GM12874 (cell line): Measurements from ENCODE around the gene ROR2.
A peak's percentile ranks its signal among the peaks of the same experiment; 100 is the strongest.

ENCODE experiments used
- CTCF ChIP-seq: IDR thresholded peaks from 2 replicates; pipeline ENCODE4 v1.5.1; 2011; ENCODE audit warnings: low read depth, mild to moderate bottlenecking, control low read depth, low read length, moderate library complexity; ENCODE audit not compliant: insufficient read depth

The ROR2 gene

GRCh38 chr9:91807643-91808246 lies 142.3 kb downstream of the ROR2 start:
- TF ChIP-seq CTCF: no peak

- TF ChIP-seq CTCF: no peak
Observed at GRCh38 chr9:91805031-91805430, 145.0 kb downstream of the ROR2 start.

GRCh38 chr9:91803970-91804752 lies 145.9 kb downstream of the ROR2 start:
- TF ChIP-seq CTCF: no peak

DNA sequence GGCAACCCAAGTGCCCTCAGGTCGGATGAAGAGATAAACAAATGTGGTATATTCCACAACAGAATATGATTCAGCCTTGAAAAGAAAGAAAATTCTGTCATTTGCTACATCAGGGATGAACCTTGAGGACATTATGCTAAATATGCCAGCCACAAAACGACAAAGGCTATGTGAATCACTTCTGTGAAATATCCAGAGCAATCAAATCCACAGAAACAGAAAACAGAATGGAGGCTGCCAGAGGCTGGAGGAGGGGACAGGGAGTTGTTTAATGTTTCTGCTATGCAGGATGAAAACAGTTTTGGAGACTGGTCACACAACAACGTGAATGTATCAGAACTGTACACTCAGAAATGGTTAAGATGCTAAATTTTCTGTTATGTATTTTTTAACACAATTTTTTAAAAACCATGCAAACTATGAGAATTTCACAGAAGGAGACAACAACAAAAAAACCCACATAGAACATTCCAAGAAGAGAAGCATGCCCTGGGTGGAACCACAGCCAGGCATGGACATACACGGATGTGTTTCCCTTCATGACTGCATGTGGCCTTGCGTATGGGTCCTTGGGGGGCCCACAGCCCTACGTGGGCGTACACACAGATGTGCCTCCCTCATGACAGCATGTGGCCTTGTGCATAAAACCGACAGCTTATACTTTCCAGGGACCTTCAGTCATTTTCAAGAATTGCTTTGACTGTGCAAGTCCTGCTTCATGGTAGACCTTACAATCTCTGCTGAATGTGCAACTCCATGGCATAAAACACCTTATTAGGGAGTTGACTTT lies 146.7 kb downstream of the ROR2 start:
- no peak for TF ChIP-seq CTCF

DNA sequence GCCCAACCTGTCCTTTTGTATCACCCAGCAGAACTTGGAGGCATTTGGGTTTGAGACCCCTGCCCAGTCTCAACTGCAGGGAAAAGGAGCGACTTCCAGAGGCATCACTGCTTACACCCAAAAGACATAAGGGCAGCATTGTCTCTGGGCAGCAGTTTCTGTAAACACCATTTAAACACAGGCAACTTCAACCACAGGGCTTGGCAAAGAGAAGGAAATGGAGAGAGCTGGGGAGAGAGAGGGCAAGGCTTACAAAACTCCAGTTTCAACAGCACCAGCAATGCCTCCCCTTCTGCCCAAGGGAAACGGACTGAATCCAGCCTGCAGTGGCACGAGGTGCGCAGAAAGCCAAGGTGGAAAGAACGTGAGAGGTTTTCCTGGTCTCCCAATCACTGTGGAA lies 147.6 kb downstream of the ROR2 start:
- TF ChIP-seq CTCF: no peak

DNA sequence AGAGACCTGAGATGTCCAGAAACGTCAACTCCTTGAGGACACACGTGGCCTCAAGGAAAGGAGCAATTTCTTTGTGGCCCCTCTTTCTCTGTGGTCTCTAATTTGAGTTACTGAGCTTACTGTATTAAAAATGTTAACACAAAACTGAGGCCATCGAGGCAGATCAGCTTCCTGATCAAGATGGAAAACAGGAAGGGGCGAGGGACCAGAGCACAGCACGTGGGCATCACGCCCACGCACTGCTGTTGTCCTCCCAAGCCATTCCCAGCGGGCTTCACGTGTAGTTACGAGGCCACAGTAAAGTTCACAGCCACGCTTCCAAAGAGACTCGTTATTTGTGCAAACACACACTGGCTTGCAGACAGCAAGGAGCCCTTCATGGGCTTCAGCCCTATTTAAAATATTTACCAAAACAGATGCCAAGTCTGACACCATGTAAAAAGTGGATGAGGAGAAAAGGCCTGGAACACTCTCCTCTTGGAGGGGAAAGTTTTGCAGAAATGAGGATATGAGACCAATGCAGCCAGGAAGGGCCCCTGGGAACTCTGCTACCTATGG lies 149.5 kb downstream of the ROR2 start:
- TF ChIP-seq CTCF: 0 out of 2 replicates have a peak, but pooled peaks have one; percentile 2
